CD4-positive, alpha-beta T cell (primary cell): Measurements from ENCODE around the gene SHISA2. TPM values are rescaled to one million over a fixed set of nuclear protein-coding genes. Genes with fewer than 3 reads are reported as not detected.

Experiments used
- ATAC-seq: fragments of 200-7000 bp; cut with Tn5 transposase; one replicate; pipeline ENCODE4 v1.10.0; 2022; ENCODE audit warnings: mild to moderate bottlenecking; ENCODE audit not compliant: poor library complexity
- CTCF ChIA-PET: fragments of 350-600 bp; sonication (Branson Sonifier 250); formaldehyde crosslinking; loops from one replicate; lab custom pipeline; 2021; ENCODE audit warnings: antibody characterized with exemption, inconsistent platforms; lab: Charles Lee
- POLR2A ChIA-PET: fragments of 350-600 bp; sonication (Branson Sonifier 250); formaldehyde crosslinking; loops from one replicate; lab custom pipeline; 2021; ENCODE audit warnings: antibody characterized with exemption, inconsistent platforms; lab: Charles Lee
- DNase-seq, 14 experiments: peaks; one replicate each; pipeline ENCODE4 v3.0.0-alpha.2; 2013 to 2020; ENCODE audit warnings: mixed read lengths in 2 of 14
- H3K27ac ChIP-seq, 2 donors: one replicate each; pipeline versions ENCODE4 v1.5.1 to v1.7.0; 2013; ENCODE audit warnings: low read length in 2 of 2, low read depth in 1 of 2, mild to moderate bottlenecking in 1 of 2
- H3K27me3 ChIP-seq, 2 experiments: 1 replicate in 1 of 2; 2 replicates in 1 of 2; pipeline versions ENCODE4 v1.6.1 to v1.7.0; 2013; ENCODE audit warnings: low read length in 2 of 2, control low read depth in 1 of 2, mild to moderate bottlenecking in 1 of 2, moderate library complexity in 1 of 2; ENCODE audit not compliant: insufficient read depth in 2 of 2, control insufficient read depth in 1 of 2
- H3K36me3 ChIP-seq: one replicate; pipeline ENCODE4 v1.6.1; 2013; ENCODE audit warnings: low read length, control low read depth; ENCODE audit not compliant: insufficient read depth
- H3K4me1 ChIP-seq: one replicate; pipeline ENCODE4 v1.6.1; 2013; ENCODE audit warnings: low read length, control low read depth; ENCODE audit not compliant: insufficient read depth
- H3K4me3 ChIP-seq: one replicate; pipeline ENCODE4 v1.5.1; 2013; ENCODE audit warnings: mild to moderate bottlenecking, low read length, moderate library complexity
- H3K9me3 ChIP-seq, 2 experiments: 1 replicate in 1 of 2; 2 replicates in 1 of 2; pipeline versions ENCODE4 v1.6.1 to v1.7.0; 2013; ENCODE audit warnings: low read length in 2 of 2, mild to moderate bottlenecking in 2 of 2, control low read depth in 1 of 2, moderate library complexity in 1 of 2; ENCODE audit not compliant: control insufficient read depth in 1 of 2, insufficient read depth in 1 of 2
- H3K27ac Mint-ChIP-seq: one replicate; pipeline ENCODE4 v1.8.0; 2020; ENCODE audit warnings: mixed read lengths
- H3K27me3 Mint-ChIP-seq: one replicate; pipeline ENCODE4 v1.8.0; 2021; ENCODE audit warnings: mixed read lengths
- H3K36me3 Mint-ChIP-seq: one replicate; pipeline ENCODE4 v1.8.0; 2021; ENCODE audit warnings: low read depth, mixed read lengths
- H3K4me1 Mint-ChIP-seq: one replicate; pipeline ENCODE4 v1.8.0; 2021; ENCODE audit warnings: low read depth, mixed read lengths
- H3K4me3 Mint-ChIP-seq: one replicate; pipeline ENCODE4 v1.8.0; 2020; ENCODE audit warnings: mild to moderate bottlenecking, mixed read lengths
- H3K9me3 Mint-ChIP-seq: one replicate; pipeline ENCODE4 v1.8.0; 2020; ENCODE audit warnings: mixed read lengths
- intact Hi-C, 2 experiments: fragments of 100-400 bp; cut with DNase I in 1 of 2; cut with micrococcal nuclease in 1 of 2; formaldehyde crosslinking; loops; one replicate each; pipeline versions ENCODE4 v1.15.1 to v1.9.0; 2023 to 2025; cut with DNase I, micrococcal nuclease
- total RNA-seq, 174 experiments: library from RNA in 2 of 174; stranded (reverse) in 2 of 174; gene quantifications; one replicate each; pipeline ENCODE4 v1.2.3 and lab custom pipeline; 2021 to 2026
- TF ChIP-seq, protein P1 (sequence below): fragments of 200-600 bp; IDR thresholded peaks from one replicate; pipeline ENCODE4 v1.8.0; 2022; ENCODE audit warnings: antibody characterized with exemption, mild to moderate bottlenecking

Gene SHISA2
- total RNA-seq, 2 experiments from 2014 or later: 0.52 to 0.92 TPM

DNA sequence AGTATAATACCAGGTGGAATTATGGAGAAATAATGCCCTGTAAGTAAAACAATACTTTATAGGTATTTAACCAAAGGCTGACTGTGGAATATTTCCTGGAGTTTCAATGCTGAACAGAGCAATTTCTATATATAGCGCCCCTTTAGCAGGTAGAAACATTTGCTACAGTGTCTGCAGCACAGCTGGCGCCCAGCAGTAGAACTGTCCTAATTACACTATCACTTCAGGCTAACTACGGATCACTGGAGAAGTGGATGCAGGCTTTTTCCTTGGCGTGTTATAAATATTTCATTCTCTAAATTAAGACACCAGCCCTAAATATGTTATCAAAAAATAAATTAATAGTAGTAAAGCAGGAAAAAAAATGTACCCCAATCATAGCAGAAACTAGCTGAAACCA is 3.1 kb downstream of the SHISA2 start:
- Mint-ChIP-seq H3K4me3 (peak overlapping the region; percentile 6), H3K9me3 (no peaks in the 10 kb centered on the region), H3K4me1 (peaks cover 27% of the 10 kb centered on the region), H3K27ac (no peak overlapping the region), H3K27me3 (peaks cover 40% of the 10 kb centered on the region), H3K36me3 (no peaks in the 10 kb centered on the region)
- TF ChIP-seq, protein P1, sequence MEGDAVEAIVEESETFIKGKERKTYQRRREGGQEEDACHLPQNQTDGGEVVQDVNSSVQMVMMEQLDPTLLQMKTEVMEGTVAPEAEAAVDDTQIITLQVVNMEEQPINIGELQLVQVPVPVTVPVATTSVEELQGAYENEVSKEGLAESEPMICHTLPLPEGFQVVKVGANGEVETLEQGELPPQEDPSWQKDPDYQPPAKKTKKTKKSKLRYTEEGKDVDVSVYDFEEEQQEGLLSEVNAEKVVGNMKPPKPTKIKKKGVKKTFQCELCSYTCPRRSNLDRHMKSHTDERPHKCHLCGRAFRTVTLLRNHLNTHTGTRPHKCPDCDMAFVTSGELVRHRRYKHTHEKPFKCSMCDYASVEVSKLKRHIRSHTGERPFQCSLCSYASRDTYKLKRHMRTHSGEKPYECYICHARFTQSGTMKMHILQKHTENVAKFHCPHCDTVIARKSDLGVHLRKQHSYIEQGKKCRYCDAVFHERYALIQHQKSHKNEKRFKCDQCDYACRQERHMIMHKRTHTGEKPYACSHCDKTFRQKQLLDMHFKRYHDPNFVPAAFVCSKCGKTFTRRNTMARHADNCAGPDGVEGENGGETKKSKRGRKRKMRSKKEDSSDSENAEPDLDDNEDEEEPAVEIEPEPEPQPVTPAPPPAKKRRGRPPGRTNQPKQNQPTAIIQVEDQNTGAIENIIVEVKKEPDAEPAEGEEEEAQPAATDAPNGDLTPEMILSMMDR: no peak
- DNase-seq: no peak
- Histone ChIP-seq H3K9me3 (peaks cover 0 to 14% of the 10 kb centered on the region in 2 experiments), H3K36me3 (no peaks in the 10 kb centered on the region), H3K27ac (no peak overlapping the region), H3K27me3 (peaks cover 21 to 31% of the 10 kb centered on the region in 2 experiments), H3K4me3 (no peak overlapping the region), H3K4me1 (peaks cover 26% of the 10 kb centered on the region)
- no peak for ATAC-seq
- POLR2A ChIA-PET: no interaction called here
- intact Hi-C loops: loop anchor here in 1 of 2 experiments (5.0 kb wide), 1 partner anchor 76 kb away; no protein-coding TSS in a partner anchor
- CTCF ChIA-PET: no interaction called here

DNA sequence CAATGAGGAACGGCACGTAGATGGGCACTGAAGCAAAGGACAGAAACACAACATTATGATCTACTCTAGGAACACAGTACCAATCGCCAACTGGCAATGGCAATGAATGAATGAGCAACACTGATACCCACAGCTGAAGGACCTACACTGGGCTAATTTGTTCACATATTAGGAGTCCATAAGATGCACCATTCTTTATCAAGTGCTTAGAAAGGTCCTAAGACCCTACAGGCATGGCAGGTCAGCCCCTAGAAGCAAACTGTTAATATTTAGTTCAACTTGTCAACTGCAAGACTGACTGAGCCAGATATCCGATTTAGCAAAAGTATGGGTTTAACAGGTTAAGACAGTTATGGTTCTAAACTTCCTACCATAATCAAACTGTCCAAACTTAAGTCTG is 4.8 kb downstream of the SHISA2 start:
- no peaks in the 10 kb centered on the region for H3K36me3 Mint-ChIP-seq
- peaks cover 21 to 29% of the 10 kb centered on the region in 2 experiments for H3K27me3 ChIP-seq
- peaks cover 23% of the 10 kb centered on the region for H3K27me3 Mint-ChIP-seq
- TF ChIP-seq, protein P1: no peak
- ChIA-PET POLR2A (no interaction called here), CTCF (no interaction called here)
- H3K27ac ChIP-seq: no peak overlapping the region
- H3K27ac Mint-ChIP-seq: no peak overlapping the region
- no peaks in the 10 kb centered on the region for H3K9me3 Mint-ChIP-seq
- intact Hi-C loops: loop anchor here in 1 of 2 experiments (5.0 kb wide), 1 partner anchor 75 kb away; no protein-coding TSS in a partner anchor
- peaks cover 21% of the 10 kb centered on the region for H3K4me1 Mint-ChIP-seq
- H3K4me3 Mint-ChIP-seq: no peak overlapping the region
- H3K4me1 ChIP-seq: peaks cover 22% of the 10 kb centered on the region
- H3K4me3 ChIP-seq: no peak overlapping the region
- ATAC-seq (no peak), DNase-seq (no peak)
- no peaks in the 10 kb centered on the region for H3K36me3 ChIP-seq
- peaks cover 0 to 14% of the 10 kb centered on the region in 2 experiments for H3K9me3 ChIP-seq

DNA sequence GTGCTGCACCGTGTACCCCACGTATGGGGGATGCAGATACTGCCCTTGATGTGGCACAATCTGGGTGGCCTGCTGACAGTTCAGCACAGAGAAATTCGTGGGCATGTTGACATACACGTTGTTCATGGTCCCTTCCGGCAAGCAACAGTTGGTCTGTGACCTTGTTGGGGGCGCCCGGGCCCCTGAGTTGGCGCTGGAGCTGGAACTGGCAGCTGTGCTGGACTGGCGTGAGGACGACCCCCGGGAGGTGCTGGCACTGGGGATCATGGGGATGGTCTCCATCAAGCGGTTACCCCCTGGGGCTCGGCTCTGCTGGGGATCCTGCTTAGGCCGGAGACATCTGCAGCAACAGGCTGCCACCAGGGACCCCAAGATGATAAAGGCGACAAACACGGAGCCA is 5.2 kb downstream of the SHISA2 start:
- CTCF ChIA-PET: no interaction called here
- DNase-seq: no peak
- Mint-ChIP-seq H3K4me1 (peaks cover 21% of the 10 kb centered on the region), H3K27me3 (peaks cover 26% of the 10 kb centered on the region), H3K9me3 (no peaks in the 10 kb centered on the region), H3K4me3 (no peak overlapping the region), H3K27ac (no peak overlapping the region), H3K36me3 (no peaks in the 10 kb centered on the region)
- TF ChIP-seq, protein P1: no peak
- H3K36me3 ChIP-seq: no peaks in the 10 kb centered on the region
- H3K4me3 ChIP-seq: no peak overlapping the region
- H3K27me3 ChIP-seq: peaks cover 21 to 25% of the 10 kb centered on the region in 2 experiments
- ATAC-seq: no peak
- intact Hi-C loops: loop anchor here in 1 of 2 experiments (5.0 kb wide), 1 partner anchor 74 kb away; no protein-coding TSS in a partner anchor
- H3K27ac ChIP-seq: no peak overlapping the region
- H3K9me3 ChIP-seq: peaks cover 0 to 14% of the 10 kb centered on the region in 2 experiments
- POLR2A ChIA-PET: no interaction called here
- peaks cover 22% of the 10 kb centered on the region for H3K4me1 ChIP-seq
